Measurements from ENCODE around the gene VWC2L.

DNA sequence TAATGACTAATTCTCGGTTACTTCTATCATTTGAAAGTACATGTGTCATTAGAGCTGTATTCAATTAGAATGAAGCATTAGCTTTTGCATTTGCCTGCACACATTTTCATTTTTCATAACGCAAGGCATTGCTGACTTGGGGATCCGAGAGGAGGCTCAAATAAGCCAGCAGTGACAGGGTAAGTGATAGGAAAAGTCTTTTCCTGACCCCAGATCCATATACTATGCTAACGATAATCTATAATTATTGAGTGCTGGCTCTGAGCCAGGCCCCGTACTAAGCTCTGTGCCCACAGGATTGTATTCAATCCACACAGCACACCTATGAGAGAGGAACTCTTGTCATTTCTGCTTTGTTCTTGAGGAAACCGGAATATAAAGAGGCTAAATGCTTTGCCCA is 168.2 kb downstream of the VWC2L start:
- TF ChIP-seq, protein P1, sequence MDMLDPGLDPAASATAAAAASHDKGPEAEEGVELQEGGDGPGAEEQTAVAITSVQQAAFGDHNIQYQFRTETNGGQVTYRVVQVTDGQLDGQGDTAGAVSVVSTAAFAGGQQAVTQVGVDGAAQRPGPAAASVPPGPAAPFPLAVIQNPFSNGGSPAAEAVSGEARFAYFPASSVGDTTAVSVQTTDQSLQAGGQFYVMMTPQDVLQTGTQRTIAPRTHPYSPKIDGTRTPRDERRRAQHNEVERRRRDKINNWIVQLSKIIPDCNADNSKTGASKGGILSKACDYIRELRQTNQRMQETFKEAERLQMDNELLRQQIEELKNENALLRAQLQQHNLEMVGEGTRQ (IDR thresholded peaks at IDR 0.05; ENCODE audit: low read depth, low read length): no peak
- TF ChIP-seq, protein P2, sequence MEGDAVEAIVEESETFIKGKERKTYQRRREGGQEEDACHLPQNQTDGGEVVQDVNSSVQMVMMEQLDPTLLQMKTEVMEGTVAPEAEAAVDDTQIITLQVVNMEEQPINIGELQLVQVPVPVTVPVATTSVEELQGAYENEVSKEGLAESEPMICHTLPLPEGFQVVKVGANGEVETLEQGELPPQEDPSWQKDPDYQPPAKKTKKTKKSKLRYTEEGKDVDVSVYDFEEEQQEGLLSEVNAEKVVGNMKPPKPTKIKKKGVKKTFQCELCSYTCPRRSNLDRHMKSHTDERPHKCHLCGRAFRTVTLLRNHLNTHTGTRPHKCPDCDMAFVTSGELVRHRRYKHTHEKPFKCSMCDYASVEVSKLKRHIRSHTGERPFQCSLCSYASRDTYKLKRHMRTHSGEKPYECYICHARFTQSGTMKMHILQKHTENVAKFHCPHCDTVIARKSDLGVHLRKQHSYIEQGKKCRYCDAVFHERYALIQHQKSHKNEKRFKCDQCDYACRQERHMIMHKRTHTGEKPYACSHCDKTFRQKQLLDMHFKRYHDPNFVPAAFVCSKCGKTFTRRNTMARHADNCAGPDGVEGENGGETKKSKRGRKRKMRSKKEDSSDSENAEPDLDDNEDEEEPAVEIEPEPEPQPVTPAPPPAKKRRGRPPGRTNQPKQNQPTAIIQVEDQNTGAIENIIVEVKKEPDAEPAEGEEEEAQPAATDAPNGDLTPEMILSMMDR (conservative IDR thresholded peaks at IDR 0.05; ENCODE audit: low read depth, low read length): no peak
- no peak for TF ChIP-seq POLR2A (IDR thresholded peaks at IDR 0.05; ENCODE audit: low read depth, low read length)
- TF ChIP-seq MAZ (IDR thresholded peaks at IDR 0.05; ENCODE audit: borderline replicate concordance, low read depth, low read length): no peak
- TF ChIP-seq SMC3 (IDR thresholded peaks at IDR 0.05; ENCODE audit: low read depth, low read length): no peak
- TF ChIP-seq MAFK (IDR thresholded peaks at IDR 0.05; ENCODE audit: low read depth, low read length): no peak

Data from IMR-90 (cell line).